K562 (cell line): Measurements from ENCODE around the gene NKAIN1.

Experiments
- ATF2 ChIP-seq: sonication (generic); formaldehyde crosslinking; IDR thresholded peaks from 2 replicates; pipeline ENCODE4 v1.8.1; 2022; ENCODE audit warnings: missing genetic modification reagents
- CEBPB ChIP-seq: fragments of 450-650 bp; IDR thresholded peaks from 2 replicates; pipeline ENCODE4 v1.6.1; 2016; ENCODE audit warnings: missing genetic modification characterization, missing compliant biosample characterization
- CTCFL ChIP-seq: IDR thresholded peaks from 2 replicates; pipeline ENCODE4 v1.6.1; 2011; ENCODE audit warnings: borderline replicate concordance, low read depth, mild to moderate bottlenecking, moderate library complexity, low read length; ENCODE audit not compliant: insufficient read depth, poor library complexity, severe bottlenecking
- PATZ1 ChIP-seq: fragments of 250-450 bp; sonication (Bioruptor Pico); IDR thresholded peaks from 2 replicates; pipeline ENCODE4 v1.5.0; 2020; ENCODE audit warnings: mild to moderate bottlenecking, borderline replicate concordance
- POLR2A ChIP-seq: fragments of 450-650 bp; conservative IDR thresholded peaks from 2 replicates; pipeline ENCODE4 v1.6.1; 2016
- SRSF7 ChIP-seq: fragments of 200-400 bp; formaldehyde crosslinking; optimal IDR thresholded peaks from 2 replicates; pipeline ENCODE3; 2017; ENCODE audit warnings: mild to moderate bottlenecking, low read depth, low read length
- TAF1 ChIP-seq: IDR thresholded peaks from 2 replicates; pipeline ENCODE4 v1.6.1; 2011; ENCODE audit warnings: mild to moderate bottlenecking, low read length, moderate library complexity; ENCODE audit not compliant: insufficient read depth, control insufficient read depth, severe bottlenecking; ENCODE audit errors: extremely low read depth
- ZNF165 ChIP-seq: fragments of 250-450 bp; sonication (Bioruptor Pico); IDR thresholded peaks from 2 replicates; pipeline ENCODE4 v1.4.0; 2020; ENCODE audit warnings: borderline replicate concordance
- ZNF274 ChIP-seq: IDR thresholded peaks from 2 replicates; pipeline ENCODE4 v1.6.1; 2011; ENCODE audit warnings: low read depth, mild to moderate bottlenecking, low read length, moderate library complexity, borderline replicate concordance
- ZNF77 ChIP-seq: fragments of 250-450 bp; sonication (Bioruptor Pico); IDR thresholded peaks from 2 replicates; pipeline ENCODE4 v1.5.0; 2020
- TF ChIP-seq, protein P1 (sequence below), 3 experiments: IDR thresholded peaks in 2 of 3; conservative IDR thresholded peaks in 1 of 3; 2 replicates each; pipeline ENCODE4 v1.5.1; 2011 to 2012; ENCODE audit warnings: low read length in 3 of 3, mild to moderate bottlenecking in 3 of 3, control low read depth in 2 of 3, improper control_type of control experiment in 1 of 3, inconsistent platforms in 1 of 3, low read depth in 1 of 3, mixed read lengths in 1 of 3, moderate library complexity in 1 of 3; ENCODE audit not compliant: insufficient read depth in 2 of 3
- TF ChIP-seq, protein P2 (sequence below), 2 experiments: fragments of 450-650 bp in 1 of 2; sonication (generic) in 1 of 2; formaldehyde crosslinking in 1 of 2; IDR thresholded peaks in 1 of 2; conservative IDR thresholded peaks in 1 of 2; 2 replicates each; pipeline versions ENCODE4 v1.6.1 to v1.8.1; 2016 to 2023; ENCODE audit warnings: mild to moderate bottlenecking in 2 of 2, moderate library complexity in 2 of 2, inconsistent platforms in 1 of 2, missing genetic modification reagents in 1 of 2

DNA sequence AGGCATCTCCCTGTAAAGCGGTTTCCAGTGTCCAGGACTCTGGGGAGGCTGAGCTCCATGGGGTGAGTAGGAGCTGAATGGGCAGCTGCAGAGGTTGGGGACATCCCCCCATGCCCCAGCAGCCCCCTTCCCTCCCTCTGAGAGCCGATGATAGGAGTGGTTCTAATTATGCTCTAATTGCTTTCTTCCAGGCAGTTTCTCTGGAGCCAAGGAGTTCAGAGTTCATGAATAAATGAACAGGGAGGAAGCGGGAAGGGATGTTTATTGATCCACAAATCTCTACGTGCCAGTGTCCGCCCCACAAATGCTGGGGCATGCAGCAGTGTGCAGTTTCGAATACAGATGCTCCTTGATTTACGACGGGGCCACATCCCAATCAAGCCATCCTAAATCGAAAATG is 15.6 kb downstream of the NKAIN1 start:
- TF ChIP-seq ZNF77 (CRISPR knock-in tag), result no peak
- no peak for TF ChIP-seq PATZ1 (CRISPR knock-in tag)
- TF ChIP-seq, protein P1, sequence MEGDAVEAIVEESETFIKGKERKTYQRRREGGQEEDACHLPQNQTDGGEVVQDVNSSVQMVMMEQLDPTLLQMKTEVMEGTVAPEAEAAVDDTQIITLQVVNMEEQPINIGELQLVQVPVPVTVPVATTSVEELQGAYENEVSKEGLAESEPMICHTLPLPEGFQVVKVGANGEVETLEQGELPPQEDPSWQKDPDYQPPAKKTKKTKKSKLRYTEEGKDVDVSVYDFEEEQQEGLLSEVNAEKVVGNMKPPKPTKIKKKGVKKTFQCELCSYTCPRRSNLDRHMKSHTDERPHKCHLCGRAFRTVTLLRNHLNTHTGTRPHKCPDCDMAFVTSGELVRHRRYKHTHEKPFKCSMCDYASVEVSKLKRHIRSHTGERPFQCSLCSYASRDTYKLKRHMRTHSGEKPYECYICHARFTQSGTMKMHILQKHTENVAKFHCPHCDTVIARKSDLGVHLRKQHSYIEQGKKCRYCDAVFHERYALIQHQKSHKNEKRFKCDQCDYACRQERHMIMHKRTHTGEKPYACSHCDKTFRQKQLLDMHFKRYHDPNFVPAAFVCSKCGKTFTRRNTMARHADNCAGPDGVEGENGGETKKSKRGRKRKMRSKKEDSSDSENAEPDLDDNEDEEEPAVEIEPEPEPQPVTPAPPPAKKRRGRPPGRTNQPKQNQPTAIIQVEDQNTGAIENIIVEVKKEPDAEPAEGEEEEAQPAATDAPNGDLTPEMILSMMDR (IDR thresholded peaks at IDR 0.05 in 2 of 3, conservative IDR thresholded peaks at IDR 0.05 in 1 of 3; ENCODE audit: insufficient read depth in 2 of 3, low read depth in 1 of 3, low read length in 3 of 3), result no peak
- no peak for TF ChIP-seq ZNF165 (CRISPR knock-in tag)
- no peak for TF ChIP-seq ZNF274
- TF ChIP-seq TAF1, result no peak
- TF ChIP-seq POLR2A, result no peak
- TF ChIP-seq CEBPB (tag), result no peak
- TF ChIP-seq, protein P2, sequence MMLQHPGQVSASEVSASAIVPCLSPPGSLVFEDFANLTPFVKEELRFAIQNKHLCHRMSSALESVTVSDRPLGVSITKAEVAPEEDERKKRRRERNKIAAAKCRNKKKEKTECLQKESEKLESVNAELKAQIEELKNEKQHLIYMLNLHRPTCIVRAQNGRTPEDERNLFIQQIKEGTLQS (IDR thresholded peaks at IDR 0.05), result no peak
- TF ChIP-seq, protein P2 (CRISPR knock-in tag; conservative IDR thresholded peaks at IDR 0.05), result no peak
- no peak for TF ChIP-seq ATF2 (CRISPR knock-in tag)
- no peak for TF ChIP-seq CTCFL
- no peak for TF ChIP-seq SRSF7
